Measurements from ENCODE around the gene CWC15. TPM values are rescaled to one million over a fixed set of nuclear protein-coding genes. Genes with fewer than 3 reads are reported as not detected.

CWC15 gene
- total RNA-seq, 2 donors from 2014 or later = 35.2 to 46.6 TPM

DNA sequence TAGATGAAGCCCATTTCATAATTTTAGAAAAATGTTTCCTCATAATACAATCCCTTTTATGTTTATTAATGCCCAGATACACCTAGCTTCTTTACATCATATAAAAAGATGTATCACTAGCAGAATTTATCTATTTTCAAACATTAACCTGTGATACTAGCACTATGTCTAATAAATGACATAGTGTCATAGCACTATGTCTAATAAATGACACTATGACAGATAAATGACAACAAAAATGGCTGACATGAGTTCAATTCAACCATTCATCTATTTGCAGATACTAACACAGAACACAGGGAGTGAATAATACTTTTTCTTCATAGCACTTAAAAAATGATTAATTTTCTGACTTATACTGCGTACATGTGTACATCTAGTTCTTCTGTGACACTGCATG lies 32.3 kb upstream of the CWC15 start:
- Histone ChIP-seq H3K27me3 (replicated peaks; ENCODE audit: insufficient read depth) (no peaks in the 10 kb centered on the region), H3K4me3 (no peak overlapping the region), H3K9me3 (no peaks in the 10 kb centered on the region), H3K27ac (no peak overlapping the region), H3K4me1 (ENCODE audit: control insufficient read depth in 1 of 2, low read depth in 2 of 2) (no peaks in the 10 kb centered on the region), H3K36me3 (no peaks in the 10 kb centered on the region)
- DNase-seq (ENCODE audit: low spot score) = no peak
- TF ChIP-seq, protein P1, sequence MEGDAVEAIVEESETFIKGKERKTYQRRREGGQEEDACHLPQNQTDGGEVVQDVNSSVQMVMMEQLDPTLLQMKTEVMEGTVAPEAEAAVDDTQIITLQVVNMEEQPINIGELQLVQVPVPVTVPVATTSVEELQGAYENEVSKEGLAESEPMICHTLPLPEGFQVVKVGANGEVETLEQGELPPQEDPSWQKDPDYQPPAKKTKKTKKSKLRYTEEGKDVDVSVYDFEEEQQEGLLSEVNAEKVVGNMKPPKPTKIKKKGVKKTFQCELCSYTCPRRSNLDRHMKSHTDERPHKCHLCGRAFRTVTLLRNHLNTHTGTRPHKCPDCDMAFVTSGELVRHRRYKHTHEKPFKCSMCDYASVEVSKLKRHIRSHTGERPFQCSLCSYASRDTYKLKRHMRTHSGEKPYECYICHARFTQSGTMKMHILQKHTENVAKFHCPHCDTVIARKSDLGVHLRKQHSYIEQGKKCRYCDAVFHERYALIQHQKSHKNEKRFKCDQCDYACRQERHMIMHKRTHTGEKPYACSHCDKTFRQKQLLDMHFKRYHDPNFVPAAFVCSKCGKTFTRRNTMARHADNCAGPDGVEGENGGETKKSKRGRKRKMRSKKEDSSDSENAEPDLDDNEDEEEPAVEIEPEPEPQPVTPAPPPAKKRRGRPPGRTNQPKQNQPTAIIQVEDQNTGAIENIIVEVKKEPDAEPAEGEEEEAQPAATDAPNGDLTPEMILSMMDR (IDR thresholded peaks at IDR 0.05) = no peak
- no peak for ATAC-seq (ENCODE audit: insufficient number of reproducible peaks, low FRiP score, low read depth)

DNA sequence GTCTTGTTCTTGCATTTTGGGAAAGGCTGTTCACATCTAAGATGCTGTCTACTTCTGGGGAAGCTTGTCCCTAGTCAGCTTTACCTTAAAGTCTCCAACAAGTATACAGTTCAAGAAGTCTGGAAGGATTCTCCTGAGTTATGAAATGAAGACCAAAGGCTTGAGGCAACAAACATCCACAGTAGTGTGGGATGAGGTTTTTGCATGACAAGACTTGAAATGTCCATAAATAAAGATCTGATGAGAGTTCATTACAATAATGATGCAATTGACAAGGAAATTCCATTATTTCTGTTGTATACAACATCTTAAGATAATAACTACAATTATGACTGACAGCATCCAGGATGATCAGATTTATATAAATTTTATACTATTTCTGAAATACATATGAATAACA lies 30.4 kb upstream of the CWC15 start:
- ATAC-seq (ENCODE audit: insufficient number of reproducible peaks, low FRiP score, low read depth) (no peak), DNase-seq (ENCODE audit: low spot score) (no peak)
- no peaks in the 10 kb centered on the region for H3K36me3 ChIP-seq
- no peak overlapping the region for H3K4me3 ChIP-seq
- no peak overlapping the region for H3K27ac ChIP-seq
- TF ChIP-seq, protein P1 (IDR thresholded peaks at IDR 0.05) = no peak
- no peaks in the 10 kb centered on the region for H3K9me3 ChIP-seq
- no peaks in the 10 kb centered on the region for H3K4me1 ChIP-seq (ENCODE audit: control insufficient read depth in 1 of 2, low read depth in 2 of 2)
- no peaks in the 10 kb centered on the region for H3K27me3 ChIP-seq (replicated peaks; ENCODE audit: insufficient read depth)

DNA sequence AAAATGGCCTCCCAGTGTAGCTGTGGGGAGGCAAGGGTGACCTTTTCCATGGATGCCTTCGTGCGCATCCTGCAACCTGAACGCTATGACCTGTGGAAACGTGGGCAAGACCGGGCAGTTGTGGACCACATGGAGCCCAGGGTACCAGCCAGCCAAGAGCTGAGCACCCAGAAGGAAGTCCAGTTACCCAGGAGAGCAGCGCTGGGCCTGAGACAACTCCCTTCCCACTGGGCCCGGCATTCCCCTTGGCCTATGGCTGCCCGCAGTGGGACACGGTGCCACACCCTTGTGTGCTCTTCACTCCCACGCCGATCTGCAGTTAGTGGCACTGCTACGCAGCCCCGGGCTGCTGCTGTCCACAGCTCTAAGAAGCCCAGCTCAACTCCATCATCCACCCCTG lies 24.9 kb upstream of the CWC15 start:
- Histone ChIP-seq H3K36me3 (no peaks in the 10 kb centered on the region), H3K4me1 (ENCODE audit: control insufficient read depth in 1 of 2, low read depth in 2 of 2) (no peaks in the 10 kb centered on the region), H3K9me3 (no peaks in the 10 kb centered on the region), H3K27me3 (replicated peaks; ENCODE audit: insufficient read depth) (no peaks in the 10 kb centered on the region), H3K4me3 (no peak overlapping the region), H3K27ac (no peak overlapping the region)
- TF ChIP-seq, protein P1 (IDR thresholded peaks at IDR 0.05) = no peak
- ATAC-seq (ENCODE audit: insufficient number of reproducible peaks, low FRiP score, low read depth) = no peak
- DNase-seq (ENCODE audit: low spot score) = no peak

DNA sequence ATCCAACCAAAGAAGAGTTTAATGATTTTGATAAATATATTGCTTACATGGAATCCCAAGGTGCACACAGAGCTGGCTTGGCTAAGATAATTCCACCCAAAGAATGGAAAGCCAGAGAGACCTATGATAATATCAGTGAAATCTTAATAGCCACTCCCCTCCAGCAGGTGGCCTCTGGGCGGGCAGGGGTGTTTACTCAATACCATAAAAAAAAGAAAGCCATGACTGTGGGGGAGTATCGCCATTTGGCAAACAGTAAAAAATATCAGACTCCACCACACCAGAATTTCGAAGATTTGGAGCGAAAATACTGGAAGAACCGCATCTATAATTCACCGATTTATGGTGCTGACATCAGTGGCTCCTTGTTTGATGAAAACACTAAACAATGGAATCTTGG lies 24.1 kb upstream of the CWC15 start:
- H3K36me3 ChIP-seq = no peaks in the 10 kb centered on the region
- no peaks in the 10 kb centered on the region for H3K27me3 ChIP-seq (replicated peaks; ENCODE audit: insufficient read depth)
- H3K4me1 ChIP-seq (ENCODE audit: control insufficient read depth in 1 of 2, low read depth in 2 of 2) = no peaks in the 10 kb centered on the region
- TF ChIP-seq, protein P1 (IDR thresholded peaks at IDR 0.05) = no peak
- H3K27ac ChIP-seq = no peak overlapping the region
- no peak for ATAC-seq (ENCODE audit: insufficient number of reproducible peaks, low FRiP score, low read depth)
- no peaks in the 10 kb centered on the region for H3K9me3 ChIP-seq
- no peak overlapping the region for H3K4me3 ChIP-seq
- no peak for DNase-seq (ENCODE audit: low spot score)

DNA sequence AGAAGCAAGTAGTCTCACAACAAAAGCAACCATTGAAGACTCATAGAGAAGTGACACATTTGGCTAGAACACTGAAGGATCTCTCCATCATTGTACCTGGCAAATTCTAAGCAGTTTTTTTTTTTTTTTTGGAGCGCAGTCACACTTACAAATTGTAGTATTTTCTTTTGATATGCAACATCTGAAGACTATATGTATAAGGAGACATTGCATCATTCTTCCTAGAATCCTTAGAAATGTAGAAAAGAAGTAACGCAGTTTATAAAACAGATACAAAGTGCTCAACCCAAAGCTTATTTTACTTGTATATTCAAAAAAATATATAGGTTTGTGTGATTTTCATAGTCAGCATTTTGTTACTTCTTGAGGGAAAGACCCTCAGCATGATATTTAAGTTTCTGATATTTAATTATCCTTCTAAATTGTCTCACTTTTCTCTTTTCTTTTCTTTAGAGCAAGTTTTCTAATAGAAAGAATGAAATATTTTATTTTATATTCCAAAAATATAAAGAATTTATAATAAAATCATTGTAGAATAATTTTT lies 20.1 kb upstream of the CWC15 start:
- no peak for ATAC-seq (ENCODE audit: insufficient number of reproducible peaks, low FRiP score, low read depth)
- H3K27me3 ChIP-seq (replicated peaks; ENCODE audit: insufficient read depth) = no peaks in the 10 kb centered on the region
- H3K4me3 ChIP-seq = no peak overlapping the region
- no peak for DNase-seq (ENCODE audit: low spot score)
- TF ChIP-seq, protein P1 (IDR thresholded peaks at IDR 0.05) = no peak
- no peaks in the 10 kb centered on the region for H3K9me3 ChIP-seq
- H3K27ac ChIP-seq = no peak overlapping the region
- no peaks in the 10 kb centered on the region for H3K36me3 ChIP-seq
- no peaks in the 10 kb centered on the region for H3K4me1 ChIP-seq (ENCODE audit: control insufficient read depth in 1 of 2, low read depth in 2 of 2)

Measured in thoracic aorta (tissue), 2 donors.